ENCODE results near the gene SERTAD3. TPM values are rescaled to one million over a fixed set of nuclear protein-coding genes. Genes with fewer than 3 reads are reported as not detected.

SERTAD3 gene
- total and polyA plus RNA-seq, 2 donors (not counting 3 experiments of a cell fraction or from before 2014, with no cell fraction given) = 13.3 to 29.9 TPM

GRCh38 chr19:40411125-40411842 lies 32.9 kb downstream of the SERTAD3 start:
- no peaks in the 10 kb centered on the region for H3K9me3 ChIP-seq (replicated peaks; ENCODE audit: control insufficient read depth, insufficient read depth, low read length)
- no peak overlapping the region for H2AFZ ChIP-seq (ENCODE audit: low read depth, low read length)
- no peak overlapping the region for H3K4me3 ChIP-seq (replicated peaks in 1 of 3; ENCODE audit: insufficient read depth in 1 of 3, low read depth in 1 of 3, low read length in 3 of 3)
- H3K9ac ChIP-seq (replicated peaks; ENCODE audit: extremely low read depth, insufficient read depth, low read length) = no peak overlapping the region
- H3K4me1 ChIP-seq (ENCODE audit: control insufficient read depth, extremely low read depth, insufficient read depth, low read length) = no peaks in the 10 kb centered on the region
- H3K79me2 ChIP-seq (ENCODE audit: control insufficient read depth, insufficient read depth, low read length) = no peaks in the 10 kb centered on the region
- no TSS peak for BruUV-seq (replicated peaks)
- no peaks in the 10 kb centered on the region for H3K36me3 ChIP-seq (ENCODE audit: control insufficient read depth in 2 of 2, extremely low read depth in 1 of 2, insufficient read depth in 2 of 2, low read length in 2 of 2)
- DNase-seq (ENCODE audit: low read depth, low spot score) (no peak), FAIRE-seq (no peak)
- no peaks in the 10 kb centered on the region for H4K20me1 ChIP-seq (replicated peaks; ENCODE audit: control insufficient read depth, extremely low read depth, insufficient read depth, low read length)
- TF ChIP-seq CTCF (IDR thresholded peaks at IDR 0.05; ENCODE audit: extremely low read depth in 1 of 2, insufficient read depth in 1 of 2, low read depth in 1 of 2, low read length in 2 of 2) (no peak), MYC (IDR thresholded peaks at IDR 0.05; ENCODE audit: low read depth, low read length) (no peak), POLR2AphosphoS5 (IDR thresholded peaks at IDR 0.05; ENCODE audit: insufficient read depth, low read depth, low read length) (no peak), EZH2 (IDR thresholded peaks at IDR 0.05; ENCODE audit: borderline replicate concordance, low read depth, low read length, severe bottlenecking) (no peak), JUN (IDR thresholded peaks at IDR 0.05; ENCODE audit: borderline replicate concordance, insufficient read depth, insufficient read length, low read depth) (no peak)
- H3K9me1 ChIP-seq (replicated peaks; ENCODE audit: control insufficient read depth, extremely low read depth, insufficient read depth, low read length) = no peaks in the 10 kb centered on the region
- dilution Hi-C loops (cut with MboI; ENCODE audit: extremely low pct_ligation_motif_present, low sequenced_read_pairs) (no loop called here), intact Hi-C loops (cut with micrococcal nuclease) (no loop called here)
- H3K4me2 ChIP-seq (ENCODE audit: insufficient read depth, low read length) = no peak overlapping the region
- H3K27ac ChIP-seq (ENCODE audit: insufficient read depth, low read depth, low read length) = no peak overlapping the region
- POLR2A ChIA-PET = no interaction called here
- CTCF ChIA-PET = interaction anchor here (1.8 kb wide), 1 partner anchor 9 kb away, joined by 12 read pairs; no protein-coding TSS in a partner anchor
- H3K27me3 ChIP-seq (ENCODE audit: control insufficient read depth in 2 of 2, insufficient read depth in 2 of 2, low read length in 2 of 2) = no peaks in the 10 kb centered on the region

- BruUV-seq (replicated peaks) = no TSS peak
- ChIA-PET CTCF (no interaction called here), POLR2A (no interaction called here)
- Histone ChIP-seq H4K20me1 (replicated peaks; ENCODE audit: control insufficient read depth, extremely low read depth, insufficient read depth, low read length) (no peaks in the 10 kb centered on the region), H3K4me2 (ENCODE audit: insufficient read depth, low read length) (no peak overlapping the region), H3K9me3 (replicated peaks; ENCODE audit: control insufficient read depth, insufficient read depth, low read length) (no peaks in the 10 kb centered on the region), H3K79me2 (ENCODE audit: control insufficient read depth, insufficient read depth, low read length) (no peaks in the 10 kb centered on the region), H3K4me1 (ENCODE audit: control insufficient read depth, extremely low read depth, insufficient read depth, low read length) (no peaks in the 10 kb centered on the region), H3K9ac (replicated peaks; ENCODE audit: extremely low read depth, insufficient read depth, low read length) (no peak overlapping the region), H3K36me3 (ENCODE audit: control insufficient read depth in 2 of 2, extremely low read depth in 1 of 2, insufficient read depth in 2 of 2, low read length in 2 of 2) (no peaks in the 10 kb centered on the region), H3K27me3 (ENCODE audit: control insufficient read depth in 2 of 2, insufficient read depth in 2 of 2, low read length in 2 of 2) (no peaks in the 10 kb centered on the region), H3K4me3 (replicated peaks in 1 of 3; ENCODE audit: insufficient read depth in 1 of 3, low read depth in 1 of 3, low read length in 3 of 3) (no peak overlapping the region), H3K9me1 (replicated peaks; ENCODE audit: control insufficient read depth, extremely low read depth, insufficient read depth, low read length) (no peaks in the 10 kb centered on the region), H3K27ac (ENCODE audit: insufficient read depth, low read depth, low read length) (no peak overlapping the region), H2AFZ (ENCODE audit: low read depth, low read length) (no peak overlapping the region)
- no peak for FAIRE-seq
- intact Hi-C loops (cut with micrococcal nuclease) = no loop called here
- dilution Hi-C loops (cut with MboI; ENCODE audit: extremely low pct_ligation_motif_present, low sequenced_read_pairs) = no loop called here
- TF ChIP-seq GATA2 (IDR thresholded peaks at IDR 0.05; ENCODE audit: insufficient read depth, insufficient read length, low read depth, low read length) (no peak), MYC (IDR thresholded peaks at IDR 0.05; ENCODE audit: low read depth, low read length) (no peak), FOS (IDR thresholded peaks at IDR 0.05; ENCODE audit: borderline replicate concordance, insufficient read depth, low read length) (no peak), EZH2 (IDR thresholded peaks at IDR 0.05; ENCODE audit: borderline replicate concordance, low read depth, low read length, severe bottlenecking) (no peak), CTCF (IDR thresholded peaks at IDR 0.05; ENCODE audit: extremely low read depth in 1 of 2, insufficient read depth in 1 of 2, low read depth in 1 of 2, low read length in 2 of 2) (no peak), POLR2A (IDR thresholded peaks at IDR 0.05; ENCODE audit: low read depth, low read length) (no peak), JUN (IDR thresholded peaks at IDR 0.05; ENCODE audit: borderline replicate concordance, insufficient read depth, insufficient read length, low read depth) (no peak), POLR2AphosphoS5 (IDR thresholded peaks at IDR 0.05; ENCODE audit: insufficient read depth, low read depth, low read length) (no peak)
- TF ChIP-seq, protein P1, sequence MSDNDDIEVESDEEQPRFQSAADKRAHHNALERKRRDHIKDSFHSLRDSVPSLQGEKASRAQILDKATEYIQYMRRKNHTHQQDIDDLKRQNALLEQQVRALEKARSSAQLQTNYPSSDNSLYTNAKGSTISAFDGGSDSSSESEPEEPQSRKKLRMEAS (IDR thresholded peaks at IDR 0.05; ENCODE audit: insufficient read depth, insufficient read length) = no peak
- no peak for DNase-seq (ENCODE audit: low read depth, low spot score)
Observed at GRCh38 chr19:40410030-40410389, 34.1 kb downstream of the SERTAD3 start.

Measured in endothelial cell of umbilical vein (primary cell).